HG03066 (cell line): ENCODE data around the gene MS4A15.
A peak's percentile ranks its signal among the peaks of the same experiment; 100 is the strongest.

Experiments
- ATAC-seq: cut with Tn5 transposase; IDR thresholded peaks from one replicate; pipeline ENCODE4 v1.9.1; 2021; ENCODE audit warnings: low read depth; ENCODE audit not compliant: unreplicated experiment

The MS4A15 gene

DNA sequence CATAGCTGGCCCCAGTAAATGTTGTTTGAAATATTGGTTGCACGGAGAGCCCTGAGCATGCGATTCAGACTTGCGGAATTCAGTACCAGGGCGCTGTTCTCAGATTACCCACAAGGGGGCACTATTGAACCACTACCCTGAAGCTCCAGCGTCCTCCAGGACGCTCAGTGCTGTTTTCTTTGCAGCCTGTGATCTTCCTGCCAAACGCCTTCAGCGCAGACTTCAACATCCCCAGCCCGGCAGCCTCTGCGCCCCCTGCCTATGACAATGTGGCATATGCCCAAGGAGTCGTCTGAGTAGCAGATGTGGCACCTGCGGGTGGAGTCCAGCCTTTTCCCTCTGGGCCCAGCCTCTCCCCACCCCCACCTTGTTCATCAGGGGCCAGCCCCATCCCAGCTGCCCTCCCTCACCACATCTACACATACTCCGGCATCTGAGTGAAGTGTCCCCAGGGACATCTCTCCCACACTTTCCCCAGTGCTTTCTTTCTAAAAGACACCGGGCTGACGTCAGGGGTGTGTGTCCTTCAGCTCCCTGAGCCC is 18.8 kb downstream of the MS4A15 start:
- peak; percentile 57 for ATAC-seq

DNA sequence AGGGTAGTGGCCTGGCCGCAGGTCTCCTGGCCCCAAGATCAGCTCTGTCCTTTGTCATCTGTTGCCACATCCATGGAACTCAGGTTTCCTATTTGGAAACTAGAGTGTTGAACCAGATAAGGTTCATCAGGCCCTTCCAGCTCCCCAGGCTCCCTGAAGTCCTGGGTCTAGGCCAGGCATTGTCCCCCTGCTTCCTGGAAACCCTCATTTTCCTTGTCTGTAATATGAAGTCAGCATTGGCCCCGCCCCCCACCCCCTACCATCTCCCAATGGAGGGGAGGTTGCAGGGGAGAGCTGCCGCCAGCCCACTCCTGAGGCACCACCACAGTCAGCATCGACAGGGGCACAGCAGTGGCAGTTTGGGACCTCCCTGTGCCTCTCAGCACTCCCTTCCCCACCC is 19.5 kb downstream of the MS4A15 start:
- ATAC-seq: no peak

DNA sequence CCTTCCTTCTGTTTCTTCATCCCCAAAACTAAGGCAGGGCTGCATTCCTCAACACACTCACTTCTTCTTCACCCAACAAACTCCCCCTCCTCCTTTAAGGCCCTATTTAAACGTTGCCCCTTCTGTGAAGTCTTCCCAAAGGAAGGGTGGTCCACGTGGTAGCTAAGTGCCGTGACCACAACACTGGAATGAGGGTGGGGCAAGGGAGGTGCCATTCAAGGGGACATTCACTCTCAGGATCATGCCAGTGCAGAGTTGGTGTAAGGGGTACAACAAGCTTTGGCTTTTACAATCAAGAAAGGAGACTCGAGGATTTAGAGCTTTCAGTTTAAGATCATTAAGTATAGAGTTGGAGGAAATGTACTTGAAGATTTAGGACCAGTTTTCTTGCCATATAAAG is 20.4 kb downstream of the MS4A15 start:
- no peak for ATAC-seq

DNA sequence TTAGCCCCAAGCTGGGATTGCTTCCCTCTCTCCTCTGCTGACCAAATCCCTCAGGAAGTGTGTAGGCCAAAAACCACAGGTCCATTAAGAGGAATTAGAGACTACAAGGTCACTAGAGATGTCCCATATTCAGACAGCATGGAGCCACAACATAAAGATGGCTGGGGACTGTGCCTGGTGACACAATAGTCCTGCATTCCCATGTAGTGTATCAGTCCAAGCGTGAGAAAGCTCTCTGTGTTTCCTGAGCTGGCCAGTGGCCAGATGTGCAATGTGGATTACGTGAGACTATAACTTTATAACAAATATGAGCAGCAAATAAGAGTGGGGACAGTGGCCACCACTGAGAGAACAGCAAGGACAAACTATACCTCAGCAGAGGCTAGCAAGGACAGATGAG is 20.9 kb downstream of the MS4A15 start:
- no peak for ATAC-seq

DNA sequence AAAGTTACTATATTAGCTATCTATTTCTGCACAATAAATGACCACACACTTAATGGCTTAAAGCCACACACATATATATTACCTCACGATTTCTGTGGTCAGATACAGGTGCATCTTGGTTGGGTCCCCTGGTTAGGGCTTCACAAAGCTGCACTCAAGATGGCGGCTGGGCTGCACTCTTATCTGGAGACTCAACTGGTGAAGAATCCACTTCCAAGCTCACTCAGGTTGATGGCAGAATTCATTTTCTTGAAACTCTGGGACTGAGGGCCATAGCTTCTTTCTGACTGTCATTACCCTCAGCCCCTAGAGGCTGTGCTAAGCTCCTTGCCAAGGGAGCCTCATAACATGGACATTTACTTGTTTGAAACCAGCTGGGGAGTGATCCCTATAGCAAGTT is 23.4 kb downstream of the MS4A15 start:
- no peak for ATAC-seq

DNA sequence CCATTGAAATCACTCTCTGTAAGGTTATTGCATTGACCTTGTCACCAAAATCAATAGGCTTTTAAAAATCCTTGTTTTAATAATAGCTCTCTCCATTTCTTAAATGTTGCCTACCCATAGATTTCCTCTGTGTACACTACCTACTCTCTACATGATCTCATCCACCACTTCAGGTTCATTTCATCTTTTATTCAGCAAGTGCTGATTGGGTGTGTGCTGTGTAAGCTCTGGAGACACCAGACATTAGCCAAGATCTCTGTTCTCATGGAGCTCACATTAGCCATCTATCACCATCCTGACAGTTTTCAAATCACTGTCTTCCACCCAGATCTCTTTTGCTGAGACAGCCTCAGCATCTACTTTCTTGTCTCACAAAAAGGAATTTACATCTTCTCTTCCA is 24.1 kb downstream of the MS4A15 start:
- ATAC-seq: no peak

DNA sequence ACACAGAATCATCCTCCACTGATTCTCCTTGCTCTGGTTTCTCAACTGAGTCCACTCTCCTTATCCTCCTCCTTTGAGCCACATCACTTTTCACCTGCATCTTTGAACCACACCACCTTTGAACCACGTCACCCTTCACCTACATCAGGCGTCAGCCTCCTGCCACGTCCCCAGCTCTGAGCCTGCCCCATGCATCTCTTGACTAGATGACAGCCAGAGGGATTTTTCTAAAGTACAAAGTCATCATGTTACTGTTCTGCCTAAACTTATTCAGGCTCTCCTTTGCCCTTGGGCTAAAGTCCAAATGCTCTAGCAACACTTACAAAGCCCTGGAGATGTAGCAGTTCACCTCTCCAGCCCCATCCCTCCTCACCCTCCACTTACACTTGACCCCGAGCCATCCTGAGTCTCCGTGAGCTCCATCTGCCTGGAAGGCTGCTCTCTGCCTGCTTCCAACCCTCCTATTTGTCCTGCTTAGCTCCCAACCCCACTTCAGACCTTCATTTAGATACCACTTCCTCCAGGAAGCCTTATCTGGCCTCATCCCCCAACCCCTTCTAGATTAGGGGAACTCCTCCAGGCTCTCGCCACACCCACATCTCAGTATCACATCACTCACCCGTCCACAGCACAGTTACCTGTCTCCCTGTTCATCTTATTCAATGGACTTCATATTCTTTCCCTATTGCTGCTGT is 24.8 kb downstream of the MS4A15 start:
- ATAC-seq: no peak

DNA sequence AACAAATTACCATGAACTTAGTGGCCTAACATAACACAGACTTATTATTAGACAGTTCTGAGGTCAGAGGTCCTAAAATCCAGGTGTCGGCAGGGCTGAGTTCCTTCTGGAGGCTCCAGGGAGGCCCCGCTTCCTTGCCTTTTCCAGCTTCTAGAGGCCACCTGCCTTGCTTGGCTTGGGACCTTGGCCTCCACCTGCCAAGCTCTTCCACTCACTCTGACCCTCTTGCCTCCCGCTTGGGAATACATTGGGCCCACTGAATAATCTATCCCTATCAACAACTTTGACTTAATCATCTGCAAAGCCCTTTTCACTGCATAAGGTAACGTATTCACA is 25.3 kb downstream of the MS4A15 start:
- no peak for ATAC-seq

DNA sequence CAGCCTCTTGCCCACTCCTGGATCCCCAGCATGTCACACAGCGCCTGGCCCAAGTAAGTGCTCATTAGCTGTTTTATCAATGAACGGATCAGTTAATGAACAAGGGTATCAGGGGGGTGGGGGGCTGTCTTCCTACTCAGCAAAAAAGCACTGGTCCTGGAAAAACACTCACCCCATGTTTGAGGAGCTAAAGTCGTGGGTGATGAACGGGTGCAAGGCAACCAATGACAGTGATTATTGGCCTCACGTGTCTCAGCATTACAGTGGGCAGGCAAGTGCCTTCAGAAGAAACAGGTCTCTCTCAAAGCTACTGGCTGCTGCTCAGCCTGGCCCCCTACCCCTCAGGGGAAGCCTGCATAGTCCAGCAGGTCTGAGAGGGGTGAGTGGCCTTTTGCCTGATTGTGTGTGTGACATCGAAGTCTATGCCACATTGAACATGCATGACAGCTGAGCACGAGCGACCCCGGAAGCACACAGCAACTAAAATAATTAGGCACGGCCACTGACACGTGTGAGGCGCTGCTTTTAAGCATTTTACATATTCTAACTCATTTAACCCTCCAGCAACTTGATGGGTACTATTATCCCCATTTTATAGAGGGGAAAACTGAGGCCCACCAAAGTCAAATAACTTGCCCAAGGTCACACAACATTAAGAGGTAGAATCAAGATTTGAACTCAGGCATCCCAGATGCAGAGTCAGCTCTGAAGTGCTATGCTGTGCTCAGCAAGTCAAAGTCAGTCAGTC is 25.9 kb downstream of the MS4A15 start:
- no peak for ATAC-seq

DNA sequence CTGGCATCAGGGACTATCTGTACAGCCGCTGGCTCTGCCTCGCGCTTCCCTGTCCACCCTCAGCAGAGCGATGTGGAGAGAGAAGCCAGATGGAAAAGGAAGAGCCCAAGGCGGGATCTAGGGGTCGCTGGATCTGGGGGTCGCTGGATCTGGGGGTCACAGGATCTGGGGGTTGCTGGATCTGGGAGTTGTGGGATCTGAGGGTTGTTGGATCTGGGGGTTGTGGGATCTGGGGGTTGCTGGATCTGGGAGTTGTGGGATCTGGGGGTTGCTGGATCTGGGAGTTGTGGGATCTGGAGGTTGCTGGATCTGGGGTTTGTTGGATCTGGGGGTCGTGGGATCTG is 26.4 kb downstream of the MS4A15 start:
- ATAC-seq: no peak

DNA sequence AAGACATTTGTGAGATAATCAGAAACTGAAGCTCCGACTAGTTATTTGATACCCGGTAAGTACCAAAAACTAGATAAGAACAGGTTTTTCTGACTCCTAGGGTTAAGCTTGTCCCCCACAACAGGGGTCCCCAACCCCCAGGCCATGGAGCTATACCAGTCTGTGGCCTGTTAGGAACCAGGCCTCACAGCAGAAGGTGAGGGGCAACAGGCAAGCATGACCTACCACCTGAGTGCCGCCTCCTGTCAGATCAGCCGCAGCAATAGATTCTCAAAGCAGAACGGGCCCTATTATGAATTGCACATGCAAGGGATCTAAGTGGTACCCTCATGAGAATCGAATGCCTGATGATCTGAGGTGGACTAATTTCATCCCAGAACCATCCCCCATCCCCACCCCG is 27.2 kb downstream of the MS4A15 start:
- no peak for ATAC-seq

DNA sequence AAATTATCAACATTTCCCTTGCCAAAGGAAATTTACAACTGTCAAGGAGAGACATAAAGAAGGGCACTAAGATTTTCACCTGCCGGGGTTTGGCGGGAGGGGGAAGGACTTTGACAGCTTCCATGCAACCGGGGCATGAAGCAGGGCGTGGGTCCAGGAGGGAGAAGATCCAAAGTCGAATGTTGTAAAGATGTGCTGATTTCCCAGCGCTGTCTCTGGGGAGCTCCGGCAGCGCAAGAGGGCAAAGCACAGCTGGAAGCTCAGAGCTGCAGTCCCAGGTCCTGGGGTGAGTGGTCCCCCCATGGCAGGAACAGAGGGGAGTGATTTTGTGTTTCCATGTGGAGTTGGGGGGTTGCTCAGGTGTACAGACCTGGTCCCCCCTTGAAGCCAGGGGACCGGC is 28.5 kb downstream of the MS4A15 start, which contains the start of gene MS4A10:
Gene MS4A10, plus strand, starts transcription at position 198 of the 400 bp plus-strand sequence. CDS start 5,003 bp downstream, outside the sequence.
- no peak for ATAC-seq

DNA sequence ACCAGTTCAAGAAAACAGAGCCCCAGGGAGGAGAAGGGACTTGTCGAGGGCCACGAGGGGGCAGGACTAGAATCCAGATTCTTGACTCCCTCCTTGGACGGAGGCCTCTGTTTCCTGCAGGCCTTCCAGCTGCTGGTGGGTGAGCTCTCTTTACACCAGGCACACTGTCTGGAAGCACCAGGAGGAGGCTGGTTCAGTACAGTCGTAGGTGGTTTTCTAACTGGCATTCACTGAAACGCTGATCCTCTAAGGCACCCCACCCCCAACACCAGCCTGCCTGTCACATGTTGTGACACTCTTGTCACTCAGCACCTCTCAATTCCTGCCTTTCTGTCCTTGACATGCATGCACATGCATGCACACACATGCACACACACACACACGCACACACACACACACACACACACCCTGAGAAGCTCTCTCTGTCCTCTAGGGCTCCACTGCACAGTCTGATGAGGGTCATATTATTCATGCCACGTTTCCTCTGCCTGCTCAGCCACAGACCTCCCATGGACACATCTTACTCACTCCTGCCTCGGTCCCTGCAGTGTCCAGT is 29.2 kb downstream of the MS4A15 start:
- no peak for ATAC-seq

DNA sequence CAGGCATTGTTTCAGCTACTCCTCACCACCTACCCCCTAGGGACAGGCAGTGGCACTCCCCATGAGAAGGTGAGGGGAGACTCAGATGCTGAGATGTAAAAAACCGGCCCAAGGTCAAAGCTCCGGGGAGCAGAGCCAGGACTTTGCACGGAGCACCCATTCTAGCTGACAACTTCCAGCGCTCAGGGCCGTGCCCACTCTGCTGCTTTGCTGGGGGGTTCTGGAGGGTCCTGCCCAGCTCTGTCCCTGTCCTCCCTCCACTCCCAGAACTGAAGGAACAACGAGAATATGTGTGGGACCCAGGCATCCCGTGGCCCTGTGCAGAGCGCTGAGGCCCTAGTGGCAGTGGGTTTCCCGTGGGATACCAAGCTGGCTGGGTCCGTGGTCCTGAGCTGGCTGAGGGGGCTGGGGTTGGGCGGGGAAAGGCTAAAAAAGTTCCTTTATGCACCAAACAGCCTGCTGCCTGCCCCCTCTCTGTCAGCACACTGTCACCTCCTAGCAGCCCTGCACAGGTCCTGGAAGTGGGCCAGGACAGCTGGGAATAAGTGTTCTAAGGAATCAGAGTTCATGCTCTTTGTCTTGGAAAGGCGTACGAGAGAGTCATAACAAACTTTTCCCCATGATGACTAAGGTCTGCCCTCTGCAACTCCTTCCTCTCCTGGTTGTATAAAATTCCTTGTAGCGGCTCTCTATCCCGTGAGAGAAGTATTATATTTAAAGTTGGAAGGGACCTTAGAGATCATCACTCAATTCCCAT is 30.3 kb downstream of the MS4A15 start:
- ATAC-seq: no peak

DNA sequence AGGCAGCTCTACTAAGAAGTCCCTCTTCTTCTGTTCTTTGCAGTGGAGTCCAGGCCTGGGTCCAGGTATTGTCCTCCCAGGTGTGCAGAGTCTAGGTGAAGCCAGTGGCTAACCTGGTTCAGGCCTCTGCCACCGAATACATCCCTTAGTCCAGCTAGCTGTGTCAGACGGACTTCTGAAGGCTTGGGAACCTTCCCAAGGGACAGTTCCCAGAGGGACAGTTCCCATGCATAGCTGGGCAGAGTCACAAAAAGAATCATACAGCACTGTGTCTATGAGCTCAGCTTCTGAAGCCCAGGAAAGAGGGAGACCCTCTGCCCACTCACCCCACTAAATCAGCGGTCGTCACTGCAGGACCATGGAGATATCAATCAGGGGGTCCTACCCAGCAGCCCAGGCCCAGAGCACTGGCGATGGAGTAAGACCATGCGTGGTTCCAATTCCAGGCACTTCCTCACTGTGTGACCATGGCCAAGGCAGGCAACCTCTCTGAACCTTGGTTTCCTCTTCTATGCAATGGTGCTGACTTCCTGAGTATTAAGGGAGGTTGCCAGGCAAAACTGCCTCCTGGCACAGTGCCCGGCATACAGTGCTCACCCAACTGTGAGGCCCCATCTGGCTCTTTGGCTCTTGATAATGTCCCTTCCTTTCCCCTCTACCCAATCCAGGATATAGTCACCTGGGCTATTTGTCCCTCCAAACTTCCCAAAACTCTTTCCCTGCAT is 31.9 kb downstream of the MS4A15 start:
- no peak for ATAC-seq

DNA sequence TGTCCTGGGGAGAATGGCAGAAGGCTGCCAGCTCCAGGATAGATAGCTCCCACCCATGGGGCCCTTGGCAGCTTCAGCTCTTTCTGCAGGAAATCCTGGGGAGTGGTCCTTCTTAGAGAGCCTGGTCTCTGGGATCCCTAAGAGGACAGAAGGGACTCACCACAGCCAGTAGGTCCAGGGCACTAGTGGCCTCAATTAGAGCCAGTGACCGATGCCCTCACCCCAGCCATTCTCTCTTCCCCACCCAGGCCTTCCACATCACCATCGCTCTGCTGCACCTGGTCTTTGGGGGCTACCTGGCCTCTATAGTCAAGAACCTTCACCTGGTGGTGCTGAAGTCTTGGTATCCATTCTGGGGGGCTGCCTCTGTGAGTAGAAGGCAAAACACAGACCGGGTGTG is 34.1 kb downstream of the MS4A15 start:
- no peak for ATAC-seq

DNA sequence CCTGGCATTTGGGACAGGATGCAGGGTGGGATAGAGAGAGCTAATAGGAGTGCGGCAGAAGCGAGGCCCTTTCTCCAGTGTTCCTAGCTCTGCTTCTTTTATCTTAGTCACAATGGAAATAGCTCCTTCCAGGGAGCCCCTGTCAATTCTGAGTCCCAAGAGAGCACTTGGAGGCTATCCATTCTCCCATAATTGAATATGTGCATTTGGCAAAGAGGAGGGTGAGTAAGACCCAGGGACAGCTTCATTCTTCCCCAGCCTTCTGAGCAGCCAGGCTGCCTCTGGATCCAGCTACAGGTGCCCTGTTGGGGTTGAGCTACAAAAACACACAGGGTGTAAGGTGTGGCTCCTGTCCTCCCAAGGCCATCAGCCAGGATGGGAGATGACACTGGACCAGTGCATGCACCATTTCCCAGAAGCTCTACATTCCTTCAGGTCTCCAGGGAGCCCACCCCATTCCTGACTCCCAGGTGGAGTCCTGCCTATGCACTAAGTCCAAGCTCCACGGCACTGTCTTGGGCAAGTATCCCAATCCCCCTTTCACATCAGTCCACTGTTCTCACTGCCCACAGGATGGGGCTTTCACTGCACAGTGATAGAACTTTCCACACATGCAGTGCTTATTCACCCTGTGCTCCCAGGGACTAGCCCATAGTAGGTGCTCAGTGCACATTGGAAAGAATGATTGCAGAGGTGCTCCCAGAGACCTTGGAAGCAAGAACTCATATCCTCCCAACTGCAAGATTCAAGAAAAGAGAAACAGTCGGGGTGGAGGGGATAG is 34.7 kb downstream of the MS4A15 start:
- ATAC-seq: no peak

DNA sequence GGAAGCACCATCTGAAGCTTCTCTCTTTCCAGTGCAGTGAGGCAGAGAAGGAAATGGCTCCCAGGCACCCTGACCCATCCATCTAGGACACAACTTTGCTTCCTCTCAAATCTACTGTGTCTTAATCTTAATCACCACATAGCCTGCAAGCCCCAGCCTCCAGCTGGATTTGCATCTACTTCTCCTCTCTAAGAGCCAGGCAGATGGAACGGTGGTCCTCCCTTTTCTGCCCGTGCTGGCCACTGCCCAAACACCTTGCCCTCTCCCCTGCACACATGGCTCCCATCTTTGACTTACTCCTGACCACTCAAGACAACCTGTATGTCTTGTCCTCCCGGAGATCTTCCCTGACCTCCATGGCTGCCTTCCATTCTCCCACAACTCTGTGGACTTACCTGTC is 35.9 kb downstream of the MS4A15 start:
- ATAC-seq: no peak

DNA sequence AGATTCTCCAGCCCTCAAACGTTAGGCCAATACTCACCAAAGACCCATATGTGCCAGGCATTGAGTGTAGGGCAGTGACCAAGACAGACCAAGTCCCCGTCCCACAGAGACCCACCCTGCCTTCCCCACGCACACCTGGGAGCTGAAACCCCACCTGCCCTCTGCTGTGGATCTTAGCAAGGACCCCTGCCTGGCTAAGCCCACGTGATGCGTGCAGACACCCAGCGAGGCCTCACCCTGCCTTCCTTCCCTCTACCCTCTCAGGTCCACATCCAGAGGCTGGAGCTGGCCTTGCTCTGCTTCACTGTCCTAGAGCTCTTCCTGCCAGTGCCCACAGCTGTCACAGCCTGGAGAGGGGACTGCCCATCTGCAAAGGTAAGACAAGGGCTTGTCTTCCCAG is 38.6 kb downstream of the MS4A15 start:
- ATAC-seq: no peak
